GM12878 (cell line): ENCODE data around the gene GTPBP4. TPM values are rescaled to one million over a fixed set of nuclear protein-coding genes. Genes with fewer than 3 reads are reported as not detected.

Source experiments
- ATAC-seq: fragments of 200-7000 bp; cut with Tn5 transposase; 3 replicates; pipeline ENCODE4 v1.9.1; 2020; ENCODE audit warnings: mild to moderate bottlenecking, moderate library complexity
- BruUV-seq: library from RNA; stranded (reverse); fragments of 400-500 nt; replicated peaks from 2 replicates; lab custom pipeline; 2021; lab: Mats Ljungman, UMichigan
- CTCF ChIA-PET: fragments of 300-600 bp; sonication (Branson Sonifier 250); formaldehyde crosslinking; extraction: SDS; loops from one replicate; lab custom pipeline; 2021; ENCODE audit warnings: inconsistent platforms; lab: Yijun Ruan, JAX
- POLR2A ChIA-PET: fragments of 350-600 bp; formaldehyde crosslinking; extraction: SDS; loops from one replicate; lab custom pipeline; 2021; ENCODE audit warnings: inconsistent platforms; lab: Charles Lee
- RAD21 ChIA-PET: fragments of 300-600 bp; sonication (Branson Sonifier 250); formaldehyde crosslinking; loops from one replicate; lab custom pipeline; 2023; ENCODE audit warnings: antibody characterized with exemption; ENCODE audit not compliant: unreplicated experiment; lab: Charles Lee
- SMC1A ChIA-PET: fragments of 300-600 bp; sonication (Branson Sonifier 250); formaldehyde crosslinking; loops from one replicate; lab custom pipeline; 2023; ENCODE audit not compliant: unreplicated experiment, uncharacterized antibody; lab: Charles Lee
- DNase-seq: peaks from one replicate; pipeline ENCODE4 v3.0.0-alpha.2; 2011; ENCODE audit warnings: low read depth, low spot score
- FAIRE-seq: peaks from 3 replicates; lab custom pipeline; 2011; peaks lifted over from hg19 to GRCh38; lab: Jason Lieb, UNC
- H2AFZ ChIP-seq: 2 replicates; pipeline ENCODE4 v1.6.0; 2011; ENCODE audit warnings: low read depth, low read length, control low read depth; ENCODE audit not compliant: control insufficient read depth
- H3K27ac ChIP-seq: 2 replicates; pipeline ENCODE4 v1.5.1; 2011; ENCODE audit warnings: control low read depth; ENCODE audit not compliant: control insufficient read depth, insufficient read depth
- H3K27me3 ChIP-seq, 2 experiments: replicated peaks in 1 of 2; 2 replicates each; pipeline versions ENCODE4 v1.6.0 to v1.6.1; 2011; ENCODE audit warnings: low read length in 1 of 2; ENCODE audit not compliant: control insufficient read depth in 2 of 2, insufficient read depth in 2 of 2
- H3K36me3 ChIP-seq, 2 experiments: 2 replicates each; pipeline ENCODE4 v1.5.1; 2011; ENCODE audit warnings: low read length in 1 of 2; ENCODE audit not compliant: control insufficient read depth in 2 of 2, insufficient read depth in 2 of 2
- H3K4me1 ChIP-seq: 2 replicates; pipeline ENCODE4 v1.6.1; 2011; ENCODE audit warnings: mild to moderate bottlenecking, low read length, moderate library complexity, mixed read lengths; ENCODE audit not compliant: control insufficient read depth, insufficient read depth
- H3K4me2 ChIP-seq: 2 replicates; pipeline ENCODE4 v1.6.0; 2011; ENCODE audit warnings: control low read depth; ENCODE audit not compliant: control insufficient read depth, insufficient read depth
- H3K4me3 ChIP-seq: fragments of 200-600 bp; sonication (generic); 2 replicates; pipeline ENCODE4 v1.5.1; 2016
- H3K79me2 ChIP-seq: 2 replicates; pipeline ENCODE4 v1.6.0; 2011; ENCODE audit warnings: low read length; ENCODE audit not compliant: control insufficient read depth, insufficient read depth
- H3K9ac ChIP-seq: 2 replicates; pipeline ENCODE4 v1.8.0; 2011; ENCODE audit warnings: low read length, control low read depth, mixed read lengths; ENCODE audit not compliant: control insufficient read depth, insufficient read depth
- H3K9me3 ChIP-seq: replicated peaks from 3 replicates; pipeline ENCODE4 v1.5.1; 2011; ENCODE audit warnings: mild to moderate bottlenecking, low read length; ENCODE audit not compliant: control insufficient read depth, insufficient read depth
- H4K20me1 ChIP-seq: 2 replicates; pipeline ENCODE4 v1.6.0; 2011; ENCODE audit not compliant: control insufficient read depth, insufficient read depth
- CEBPB ChIP-seq, 2 experiments: fragments of 150-350 bp in 1 of 2; IDR thresholded peaks; 2 replicates each; pipeline ENCODE4 v1.6.1; 2012 to 2014; ENCODE audit warnings: low read depth in 2 of 2, low read length in 2 of 2, borderline replicate concordance in 1 of 2, inconsistent platforms in 1 of 2
- E2F8 ChIP-seq: fragments of 450-650 bp; IDR thresholded peaks from 2 replicates; pipeline ENCODE4 v1.6.1; 2018; ENCODE audit warnings: mild to moderate bottlenecking, low read depth, moderate library complexity; ENCODE audit not compliant: partially characterized antibody
- FOS ChIP-seq: IDR thresholded peaks from 3 replicates; pipeline ENCODE4 v1.6.1; 2011; ENCODE audit warnings: borderline replicate concordance; ENCODE audit not compliant: insufficient read length; ENCODE audit errors: extremely low read depth
- LARP7 ChIP-seq: fragments of 450-650 bp; IDR thresholded peaks from 2 replicates; pipeline ENCODE4 v1.6.1; 2017; ENCODE audit warnings: mild to moderate bottlenecking
- MYB ChIP-seq: fragments of 150-350 bp; IDR thresholded peaks from 2 replicates; pipeline ENCODE4 v1.6.1; 2014; ENCODE audit warnings: mild to moderate bottlenecking, low read depth, low read length, borderline replicate concordance
- NR2F1 ChIP-seq: fragments of 450-650 bp; conservative IDR thresholded peaks from 2 replicates; pipeline ENCODE4 v1.6.1; 2017; ENCODE audit warnings: mild to moderate bottlenecking
- PKNOX1 ChIP-seq: fragments of 450-650 bp; IDR thresholded peaks from 2 replicates; pipeline ENCODE4 v1.6.1; 2016; ENCODE audit warnings: mild to moderate bottlenecking
- SMAD1 ChIP-seq: fragments of 450-650 bp; IDR thresholded peaks from 2 replicates; pipeline ENCODE4 v1.6.1; 2018; ENCODE audit warnings: mild to moderate bottlenecking, low read depth; ENCODE audit not compliant: partially characterized antibody
- ZBTB11 ChIP-seq: fragments of 450-650 bp; formaldehyde crosslinking; IDR thresholded peaks from 2 replicates; pipeline ENCODE4 v1.5.0; 2022; ENCODE audit warnings: mild to moderate bottlenecking, missing genetic modification characterization
- ZBTB40 ChIP-seq: fragments of 450-650 bp; IDR thresholded peaks from 2 replicates; pipeline ENCODE4 v1.6.1; 2016; ENCODE audit warnings: mild to moderate bottlenecking, moderate library complexity, borderline replicate concordance
- ZNF24 ChIP-seq: fragments of 450-650 bp; IDR thresholded peaks from 2 replicates; pipeline ENCODE4 v1.6.1; 2017; ENCODE audit warnings: antibody characterized with exemption, mild to moderate bottlenecking
- WGBS: methylation state at CpG from one replicate; pipeline ENCODE4 v1.1.6; 2016; ENCODE audit warnings: low lambda C conversion rate; ENCODE audit not compliant: insufficient replicate concordance, insufficient coverage; ENCODE audit errors: missing lambda C conversion rate; 5-methylcytosine and 5-hydroxymethylcytosine counted together
- in situ Hi-C: fragments of 300-500 bp; cut with MboI; formaldehyde crosslinking; loops from 9 replicates; pipeline ENCODE4 v1.14.3; 2018; ENCODE audit warnings: mixed read lengths
- intact Hi-C: fragments of 100-400 bp; cut with micrococcal nuclease; formaldehyde crosslinking; loops from one replicate; pipeline ENCODE4 v1.14.2; 2022; ENCODE audit not compliant: unreplicated experiment
- polyA plus RNA-seq, 11 experiments: library from polyadenylated mRNA; depleted of rRNA in 4 of 11; unstranded in 6 of 11; stranded (reverse) in 5 of 11; fragments of >200 nt; fragmentation: Nextera tagmentation in 4 of 11; fragmentation: Illumina TruSeq in 1 of 11; extraction: Ambion mirVana in 4 of 11; extraction: Trizol in 1 of 11; gene quantifications; 1 replicate in 1 of 11; 2 replicates in 10 of 11; pipeline versions ENCODE4 v1.2.1 to v1.2.3, GENCODE V29; 2011 to 2016; ENCODE audit warnings: inconsistent platforms in 2 of 11, missing spikeins in 2 of 11, low read depth in 1 of 11
- total RNA-seq, 4 experiments: library from RNA; depleted of rRNA in 3 of 4; stranded (reverse); fragments of >200 nt in 3 of 4; fragmentation: Illumina TruSeq in 1 of 4; extraction: Trizol in 1 of 4; gene quantifications; 2 replicates each; pipeline versions ENCODE4 v1.2.1 to v1.2.3, GENCODE V29; 2013 to 2021

GTPBP4 gene
- total and polyA plus RNA-seq, 10 of the 15 experiments (the other 5 are each of a cell fraction or from before 2014, with no cell fraction given) = 58.5 to 118 (median 71.4) TPM

- SMC1A ChIA-PET = no interaction called here
- RAD21 ChIA-PET = no interaction called here
- no peak overlapping the region for H2AFZ ChIP-seq
- H3K27ac ChIP-seq = no peak overlapping the region
- in situ Hi-C loops (no loop called here), intact Hi-C loops (loop anchor here (2.0 kb wide), 1 partner anchor 14 kb away; no protein-coding TSS in a partner anchor)
- CTCF ChIA-PET = no interaction called here
- POLR2A ChIA-PET = no interaction called here
- ATAC-seq = no peak
- no peaks in the 10 kb centered on the region; the same call in 1 of the 2 replicates for H4K20me1 ChIP-seq
- FAIRE-seq = no peak
- no peak overlapping the region for H3K9ac ChIP-seq
- no peaks in the 10 kb centered on the region for H3K9me3 ChIP-seq
- no peaks in the 10 kb centered on the region for H3K27me3 ChIP-seq
- H3K36me3 ChIP-seq = peaks cover 46 to 50% of the 10 kb centered on the region in 2 experiments
- 91% methylated on average over 9 of the region's 9 CpGs for WGBS
- no peak for DNase-seq
- BruUV-seq = no TSS peak
- no peaks in the 10 kb centered on the region for H3K4me1 ChIP-seq
- no peak overlapping the region for H3K4me3 ChIP-seq
- no peak overlapping the region for H3K4me2 ChIP-seq
- H3K79me2 ChIP-seq = peaks cover 1% of the 10 kb centered on the region; the same call in 1 of the 2 replicates
- no peak for TF ChIP-seq ZNF24
- no peak for TF ChIP-seq E2F8
- TF ChIP-seq SMAD1 = no peak
- TF ChIP-seq MYB = no peak
- TF ChIP-seq PKNOX1 = no peak
- TF ChIP-seq ZBTB11 = no peak
- no peak for TF ChIP-seq ZBTB40
- no peak for TF ChIP-seq LARP7
- TF ChIP-seq CEBPB (IDR thresholded peaks at IDR 0.05; ENCODE audit: borderline replicate concordance in 1 of 2, low read depth in 2 of 2, low read length in 2 of 2) = no peak
- TF ChIP-seq NR2F1 = no peak
- TF ChIP-seq FOS = no peak
Observed at GRCh38 chr10:1009071-1009494, 20.8 kb downstream of the GTPBP4 start.
